Mesothelial cell of epicardium (in vitro differentiated cells): ENCODE data around the gene RNF32. TPM values are rescaled to one million over a fixed set of nuclear protein-coding genes. Genes with fewer than 3 reads are reported as not detected.

Experiments
- DNase-seq, 2 experiments: peaks; one replicate each; pipeline ENCODE4 v3.0.0; 2021; ENCODE audit warnings: low spot score in 2 of 2; ENCODE audit not compliant: unreplicated experiment in 2 of 2
- H3K27ac Mint-ChIP-seq: 2 replicates; pipeline ENCODE4 v1.8.0; 2021; ENCODE audit warnings: mixed read lengths
- H3K27me3 Mint-ChIP-seq: 2 replicates; pipeline ENCODE4 v1.8.0; 2021; ENCODE audit warnings: low read depth, mixed read lengths
- H3K36me3 Mint-ChIP-seq: 2 replicates; pipeline ENCODE4 v1.8.0; 2021; ENCODE audit warnings: mixed read lengths
- H3K4me1 Mint-ChIP-seq: 2 replicates; pipeline ENCODE4 v1.8.0; 2021; ENCODE audit warnings: mixed read lengths
- H3K4me3 Mint-ChIP-seq: 2 replicates; pipeline ENCODE4 v1.8.0; 2021; ENCODE audit warnings: mild to moderate bottlenecking, moderate library complexity, mixed read lengths
- H3K9me3 Mint-ChIP-seq: 2 replicates; pipeline ENCODE4 v1.8.0; 2021; ENCODE audit warnings: mixed read lengths
- CTCF ChIP-seq: fragments of 200-600 bp; sonication (generic); IDR thresholded peaks from one replicate; pipeline ENCODE4 v1.5.0; 2021; ENCODE audit warnings: antibody characterized with exemption; ENCODE audit not compliant: unreplicated experiment
- total RNA-seq: library from RNA; stranded (reverse); gene quantifications from 3 replicates; pipeline ENCODE4 v1.2.1, GENCODE V29; 2021

Gene RNF32
- total RNA-seq, 1 donor from 2014 or later = 1.5 TPM

GRCh38 chr7:156603011-156603410 lies 37.6 kb upstream of the RNF32 start:
- Mint-ChIP-seq H3K27ac (no peak overlapping the region), H3K4me3 (no peak overlapping the region), H3K36me3 (no peaks in the 10 kb centered on the region), H3K27me3 (no peaks in the 10 kb centered on the region), H3K4me1 (no peaks in the 10 kb centered on the region), H3K9me3 (peaks cover 2% of the 10 kb centered on the region)
- TF ChIP-seq CTCF = no peak
- no peak for DNase-seq

- H3K27me3 Mint-ChIP-seq = no peaks in the 10 kb centered on the region
- H3K9me3 Mint-ChIP-seq = no peaks in the 10 kb centered on the region
- H3K27ac Mint-ChIP-seq = peak overlapping the region; percentile 41
- no peaks in the 10 kb centered on the region for H3K36me3 Mint-ChIP-seq
- no peak for TF ChIP-seq CTCF
- no peak overlapping the region for H3K4me3 Mint-ChIP-seq
- DNase-seq = no peak
- no peaks in the 10 kb centered on the region for H3K4me1 Mint-ChIP-seq
Observed at GRCh38 chr7:156603629-156604028, 36.9 kb upstream of the RNF32 start.

GRCh38 chr7:156604311-156604710 lies 36.3 kb upstream of the RNF32 start:
- Mint-ChIP-seq H3K4me1 (no peaks in the 10 kb centered on the region), H3K36me3 (no peaks in the 10 kb centered on the region), H3K9me3 (no peaks in the 10 kb centered on the region), H3K27ac (no peak overlapping the region), H3K4me3 (no peak overlapping the region), H3K27me3 (no peaks in the 10 kb centered on the region)
- no peak for TF ChIP-seq CTCF
- no peak for DNase-seq

GRCh38 chr7:156604836-156605695 lies 35.5 kb upstream of the RNF32 start:
- H3K4me3 Mint-ChIP-seq = no peak overlapping the region
- DNase-seq = no peak
- H3K27ac Mint-ChIP-seq = no peak overlapping the region
- no peak for TF ChIP-seq CTCF
- H3K36me3 Mint-ChIP-seq = no peaks in the 10 kb centered on the region
- H3K4me1 Mint-ChIP-seq = no peaks in the 10 kb centered on the region
- H3K27me3 Mint-ChIP-seq = no peaks in the 10 kb centered on the region
- H3K9me3 Mint-ChIP-seq = no peaks in the 10 kb centered on the region

GRCh38 chr7:156606135-156606534 lies 34.4 kb upstream of the RNF32 start:
- H3K4me1 Mint-ChIP-seq = no peaks in the 10 kb centered on the region
- TF ChIP-seq CTCF = no peak
- H3K4me3 Mint-ChIP-seq = no peak overlapping the region
- H3K9me3 Mint-ChIP-seq = no peaks in the 10 kb centered on the region
- no peaks in the 10 kb centered on the region for H3K27me3 Mint-ChIP-seq
- no peaks in the 10 kb centered on the region for H3K36me3 Mint-ChIP-seq
- no peak overlapping the region for H3K27ac Mint-ChIP-seq
- no peak for DNase-seq
